ENCODE measurements around the gene PACRG.

PACRG gene

DNA sequence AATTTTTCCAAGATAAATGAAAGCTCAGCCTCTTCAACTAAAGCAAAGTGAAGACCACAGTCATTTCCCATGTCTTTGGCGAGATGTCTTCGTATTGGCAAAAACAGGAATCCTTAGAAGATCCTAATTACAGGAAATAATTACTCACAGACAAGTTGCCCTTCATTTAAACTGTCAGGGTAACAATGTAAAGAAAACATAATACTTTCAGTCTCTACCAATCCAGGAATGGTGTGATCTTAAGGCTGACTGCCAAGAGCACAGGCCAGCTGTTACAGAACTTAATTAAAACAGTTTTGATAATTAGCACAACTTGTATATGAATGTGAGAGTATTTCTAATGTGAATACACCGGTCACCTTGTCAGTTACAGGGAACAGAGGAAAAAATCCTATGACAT is 292.2 kb downstream of the PACRG start:
- no peak for DNase-seq

DNA sequence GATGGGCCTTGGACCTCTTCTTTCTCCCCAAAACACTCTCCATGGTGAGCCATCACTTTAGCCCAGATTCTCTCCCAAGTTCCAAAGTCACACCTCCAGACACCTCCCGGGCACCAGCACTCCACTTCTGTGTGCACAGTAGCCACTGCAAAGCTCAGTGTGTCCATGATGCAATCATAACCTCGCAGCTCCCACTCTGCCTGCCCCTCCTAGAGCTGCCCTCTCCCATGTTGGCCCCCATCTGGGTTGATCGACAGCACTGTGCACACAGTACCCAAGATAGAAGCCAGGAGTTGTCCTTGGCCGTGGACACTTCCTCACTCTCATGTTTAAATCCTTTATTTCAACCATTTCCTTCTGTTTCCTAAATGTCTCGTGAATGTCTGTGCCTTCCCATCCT is 293.3 kb downstream of the PACRG start:
- no peak for DNase-seq

DNA sequence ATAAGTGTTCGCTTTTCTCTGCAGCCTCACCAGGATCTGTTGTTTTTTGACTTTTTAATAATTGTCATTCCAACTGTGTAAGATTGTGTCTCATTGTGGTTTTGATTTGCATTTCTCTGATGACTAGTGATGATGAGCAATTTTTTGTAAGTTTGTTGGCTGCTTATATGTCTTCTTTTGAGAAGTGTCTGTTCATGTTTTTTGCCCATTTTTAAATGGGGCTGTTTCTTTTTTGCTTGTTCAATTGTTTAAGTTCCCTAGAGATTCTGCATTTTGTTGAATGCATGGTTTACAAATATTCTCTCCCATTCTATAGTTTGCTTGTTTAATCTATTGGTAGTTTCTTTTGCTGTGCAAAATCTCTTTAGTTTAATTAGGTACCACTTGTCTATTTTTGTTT is 295.9 kb downstream of the PACRG start:
- DNase-seq = no peak

DNA sequence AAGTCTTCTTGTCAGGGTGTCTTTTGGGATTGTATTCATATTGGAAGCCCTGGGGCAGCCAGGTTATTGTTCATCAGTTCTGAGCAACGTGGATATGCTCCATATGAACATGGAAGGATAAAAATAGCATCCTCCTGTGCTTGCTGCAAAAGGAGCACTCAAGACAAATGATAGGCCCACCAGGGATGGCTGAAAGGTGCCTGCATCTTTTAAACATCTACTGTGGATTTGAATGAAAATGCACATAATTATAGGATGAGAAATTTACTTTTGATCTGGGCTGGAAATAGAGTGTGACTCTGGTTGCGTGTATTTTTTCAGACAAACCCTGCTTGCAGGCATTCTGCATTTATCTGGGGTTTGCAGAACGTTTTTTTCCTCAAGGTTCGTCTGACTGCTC is 299.1 kb downstream of the PACRG start:
- DNase-seq = no peak

DNA sequence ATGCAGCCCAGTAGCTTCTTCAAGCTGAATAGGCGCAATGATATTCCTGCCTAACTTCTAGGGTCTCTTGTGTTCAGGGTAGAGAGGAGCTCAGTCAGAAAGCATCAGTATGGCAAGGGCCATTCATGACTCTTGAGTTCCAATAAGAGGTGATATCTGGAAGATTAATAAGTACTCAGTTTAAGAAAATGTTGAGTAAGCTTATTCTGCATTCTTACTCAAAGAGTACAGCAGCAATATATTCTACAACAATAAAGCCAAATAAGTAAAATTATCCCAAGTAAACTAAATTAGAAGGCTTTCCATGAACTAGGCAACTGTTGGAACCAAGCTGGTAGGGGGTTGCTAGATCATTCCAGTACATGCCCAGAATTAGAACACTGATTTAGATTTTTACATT is 303.2 kb downstream of the PACRG start:
- DNase-seq = no peak

DNA sequence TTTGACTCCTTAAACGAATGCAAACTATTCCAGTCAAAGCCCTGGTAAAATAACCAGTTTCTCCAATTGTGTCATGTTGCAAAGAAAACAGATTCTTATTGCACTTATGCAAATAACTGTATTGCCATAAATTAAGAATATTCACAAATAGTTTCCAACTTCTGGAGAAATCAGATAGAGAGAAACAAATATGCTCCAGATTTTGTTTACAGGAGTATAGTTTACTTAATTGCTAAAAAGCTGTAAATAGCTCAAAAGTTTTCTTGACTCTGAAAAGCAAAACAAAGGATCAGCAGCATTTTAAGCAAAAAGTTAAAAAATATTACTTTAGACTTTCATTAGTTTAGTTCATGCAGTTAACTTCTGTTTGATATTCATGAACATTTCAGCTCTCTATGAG is 304.2 kb downstream of the PACRG start:
- no peak for DNase-seq

DNA sequence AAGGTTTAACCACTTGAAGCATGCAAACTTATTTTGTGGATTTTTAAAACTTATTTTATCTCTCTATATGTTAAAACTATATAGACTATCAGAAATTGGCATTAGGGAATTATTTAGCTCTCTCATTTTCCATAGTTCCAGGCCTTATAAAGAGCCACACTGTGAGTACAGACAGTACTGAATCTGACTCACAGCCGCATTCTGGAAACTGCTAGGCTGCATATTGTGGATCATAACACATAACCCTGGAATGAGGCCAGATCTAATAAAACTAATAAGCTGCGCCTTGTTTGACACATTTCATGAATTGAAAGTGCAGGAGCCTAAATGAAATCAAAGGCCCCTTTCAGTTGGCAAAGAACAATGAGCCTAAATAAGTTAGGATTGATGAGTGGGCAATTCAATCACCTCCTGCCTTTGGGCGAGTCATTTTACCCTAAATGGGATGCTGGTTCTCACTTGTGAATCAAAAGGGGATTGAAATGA is 308.4 kb downstream of the PACRG start:
- no peak for DNase-seq

DNA sequence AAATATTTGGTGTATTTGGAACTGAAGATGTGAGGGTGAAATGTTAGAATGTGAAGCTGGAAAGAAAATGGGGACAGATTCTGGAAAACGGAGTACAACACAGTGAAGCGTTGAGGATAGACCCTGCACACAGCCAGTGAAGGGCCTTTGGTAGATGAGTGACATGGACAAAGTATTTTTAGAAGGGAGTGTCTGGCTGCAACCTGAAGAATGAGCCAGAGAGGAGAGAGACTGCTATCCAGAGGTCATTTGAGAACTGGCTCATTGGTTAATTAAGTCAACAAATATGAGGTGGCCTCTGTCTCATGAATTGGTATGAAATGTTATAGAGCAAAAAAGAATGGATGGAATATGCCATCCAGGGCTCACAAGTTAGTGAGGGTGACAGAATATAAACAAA is 310.5 kb downstream of the PACRG start:
- no peak for DNase-seq

DNA sequence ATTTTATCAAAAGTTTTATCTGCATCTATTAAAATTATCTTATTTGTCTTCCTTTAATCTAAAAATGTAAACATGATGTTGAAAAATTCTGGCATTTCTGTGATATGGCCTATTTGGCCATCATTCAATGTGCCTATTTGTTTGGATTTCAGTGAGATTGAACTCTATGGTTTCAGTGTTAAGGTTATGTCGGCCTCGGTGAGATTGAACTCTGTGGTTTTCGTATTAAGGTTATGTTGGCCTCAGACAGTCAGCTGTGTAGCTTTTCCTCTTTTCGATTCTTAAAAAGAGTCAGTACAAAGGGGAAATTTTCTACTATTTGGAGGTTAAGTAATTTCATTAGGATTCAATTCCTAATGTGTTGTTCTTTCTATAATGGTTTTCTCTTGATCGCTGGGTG is 320.6 kb downstream of the PACRG start:
- DNase-seq = no peak

DNA sequence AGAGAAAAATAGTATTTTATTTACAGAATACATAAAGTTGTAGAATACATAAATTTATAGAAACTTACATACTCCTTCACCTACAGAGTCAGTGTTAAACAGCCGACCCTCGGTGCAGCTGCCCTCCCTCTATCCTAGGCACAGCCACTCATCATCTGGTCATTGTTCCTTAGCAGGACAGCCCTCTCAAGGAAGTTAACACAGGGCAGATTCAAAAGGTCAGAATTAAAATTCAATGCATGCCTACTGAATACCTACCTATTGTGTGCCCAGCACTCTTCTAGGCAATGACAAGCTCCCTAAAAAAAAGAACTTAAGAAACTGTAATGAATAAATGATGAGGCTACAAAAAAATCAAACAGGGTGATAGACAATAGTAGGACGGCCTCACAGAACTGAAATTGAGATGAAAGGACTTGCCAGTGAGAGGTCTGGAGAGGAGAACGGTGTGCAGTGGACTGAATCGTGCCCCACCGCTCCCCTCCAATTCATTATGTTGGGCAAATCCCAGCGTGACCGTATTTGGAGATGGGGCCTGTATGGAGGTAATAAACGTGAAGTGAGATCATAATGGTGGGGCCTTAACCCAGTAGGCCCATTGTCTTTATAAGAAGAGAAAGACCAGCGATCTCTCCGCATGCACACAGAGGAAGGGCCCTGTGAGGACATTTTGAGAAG is 326.0 kb downstream of the PACRG start:
- DNase-seq = no peak

DNA sequence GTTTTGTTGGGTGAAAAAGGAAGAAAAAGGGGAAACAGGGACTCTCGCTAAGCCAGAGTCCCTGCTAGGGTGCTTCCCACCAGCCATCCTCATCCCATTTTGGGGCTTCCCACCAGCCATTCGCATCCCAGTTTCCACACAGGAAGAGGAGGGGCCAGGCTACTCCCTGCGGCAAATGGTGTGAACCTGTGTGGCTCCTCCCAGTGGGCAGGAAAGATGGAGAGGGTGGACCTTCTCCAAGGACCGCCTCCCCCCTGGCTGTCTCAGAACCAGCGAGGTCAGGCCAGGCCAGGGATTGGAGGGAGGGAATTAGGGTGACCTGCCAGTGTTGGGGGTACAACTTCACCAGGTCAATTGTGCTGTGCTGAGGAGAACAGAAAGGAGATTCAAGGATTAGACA is 326.9 kb downstream of the PACRG start:
- no peak for DNase-seq

DNA sequence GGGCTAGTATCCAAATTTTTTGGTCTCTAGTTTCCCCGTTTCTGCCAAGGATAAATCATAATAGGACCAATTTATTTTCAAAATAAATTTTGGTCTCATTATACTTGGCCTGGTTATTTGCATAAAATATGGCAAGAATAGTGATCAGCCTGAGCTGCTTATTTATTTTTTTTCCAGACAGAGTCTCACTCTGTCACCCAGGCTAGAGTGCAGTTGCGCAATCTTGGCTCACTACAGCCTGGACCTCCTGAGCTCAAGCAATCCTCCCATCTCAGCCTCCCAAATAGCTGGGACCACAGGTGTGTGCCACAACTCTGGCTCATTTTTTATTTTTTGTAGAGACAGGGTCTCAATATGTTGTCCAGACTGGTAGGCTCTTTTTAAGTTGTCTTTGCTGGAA is 329.5 kb downstream of the PACRG start:
- DNase-seq = no peak

DNA sequence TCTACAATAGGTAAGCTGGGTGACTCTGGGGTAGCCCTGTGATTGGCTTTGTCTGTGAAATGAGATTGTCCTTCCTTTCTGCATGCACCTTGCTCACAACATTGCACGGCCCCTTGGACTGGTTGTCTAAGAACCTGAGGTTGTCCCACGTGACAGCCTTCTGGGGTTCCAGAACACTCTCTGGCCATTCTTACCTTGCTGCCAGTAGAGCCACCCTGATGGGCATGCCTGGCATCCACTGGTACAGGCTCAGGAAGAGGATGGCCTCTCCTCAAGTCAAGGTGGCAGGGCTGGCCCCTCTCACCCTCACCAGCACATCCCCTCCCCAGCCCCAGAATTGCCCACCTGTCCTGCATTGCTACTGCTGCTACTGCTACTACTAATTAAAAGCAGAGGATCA is 335.0 kb downstream of the PACRG start:
- no peak for DNase-seq

DNA sequence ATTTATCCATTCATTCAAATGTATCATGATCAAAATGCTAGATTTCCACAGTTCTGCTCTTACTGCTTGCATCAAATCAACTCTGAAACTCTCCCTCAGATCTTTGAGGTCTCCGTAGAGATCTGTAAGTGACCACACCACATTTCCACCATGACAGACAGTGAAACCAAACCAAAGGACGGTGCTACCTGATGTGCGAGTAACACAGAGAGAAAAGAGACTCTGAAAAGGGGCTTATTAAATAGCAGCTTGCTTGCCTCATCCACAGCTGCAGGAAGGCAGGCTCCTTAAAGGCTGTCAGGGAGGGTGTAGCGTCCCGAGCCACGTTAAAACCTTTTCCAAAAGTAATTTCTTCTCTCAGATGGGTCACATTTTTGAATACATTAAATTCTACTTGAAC is 335.8 kb downstream of the PACRG start:
- no peak for DNase-seq

DNA sequence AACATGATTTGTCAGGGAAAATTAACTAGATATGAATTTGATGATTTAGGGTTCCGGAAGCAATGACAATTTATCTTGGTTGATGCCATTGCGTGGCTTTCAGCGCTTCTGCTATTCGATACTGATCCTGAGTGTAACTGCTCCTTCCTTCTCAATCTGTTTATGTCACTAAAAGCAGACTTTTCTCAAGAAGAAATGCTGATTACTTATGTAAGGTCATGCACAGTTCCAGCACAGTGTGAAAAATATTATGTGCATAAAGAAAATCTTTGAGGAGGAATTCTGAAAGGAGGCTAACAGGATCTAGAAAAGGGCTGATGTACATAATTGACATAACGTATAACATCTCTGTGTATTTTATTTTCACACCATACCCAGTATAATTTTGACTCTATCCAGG is 336.6 kb downstream of the PACRG start:
- no peak for DNase-seq

DNA sequence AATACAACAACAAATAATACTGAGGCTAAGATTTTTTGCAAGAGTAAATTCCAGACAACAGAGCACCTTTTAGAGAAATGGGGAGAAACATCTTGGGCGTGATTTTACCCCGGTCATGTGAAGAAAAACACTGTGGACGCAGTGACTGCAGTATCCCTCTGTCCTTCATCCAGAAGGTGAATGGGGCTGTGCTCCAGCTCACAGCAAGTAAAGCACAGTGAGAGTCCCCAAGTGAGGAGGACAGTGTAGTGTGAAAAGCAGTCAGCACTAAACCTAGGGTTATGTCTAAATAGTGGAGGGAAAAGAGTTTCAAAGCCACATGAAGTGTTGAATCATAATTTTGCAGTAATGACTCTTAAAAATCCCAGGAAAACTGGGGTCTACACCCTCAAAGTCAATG is 338.4 kb downstream of the PACRG start:
- no peak for DNase-seq

DNA sequence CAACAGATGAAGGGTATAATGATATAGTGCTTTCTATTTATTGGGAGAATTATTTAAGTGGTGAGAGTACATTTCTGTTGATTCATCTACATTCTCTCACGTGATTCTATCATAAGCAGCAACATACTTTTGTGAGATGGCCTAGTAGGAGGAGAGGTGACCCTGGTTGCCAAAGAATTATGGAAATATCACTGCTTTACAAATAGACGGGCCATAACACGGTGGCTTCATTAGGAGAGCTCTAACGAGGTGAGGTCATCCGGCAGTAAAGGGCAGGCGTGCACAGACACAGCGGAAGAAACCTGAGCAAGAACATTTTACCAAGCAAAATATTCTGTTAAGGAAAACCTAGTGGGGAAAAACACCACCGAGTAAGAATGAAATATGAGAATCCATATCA is 349.4 kb downstream of the PACRG start:
- DNase-seq = no peak

DNA sequence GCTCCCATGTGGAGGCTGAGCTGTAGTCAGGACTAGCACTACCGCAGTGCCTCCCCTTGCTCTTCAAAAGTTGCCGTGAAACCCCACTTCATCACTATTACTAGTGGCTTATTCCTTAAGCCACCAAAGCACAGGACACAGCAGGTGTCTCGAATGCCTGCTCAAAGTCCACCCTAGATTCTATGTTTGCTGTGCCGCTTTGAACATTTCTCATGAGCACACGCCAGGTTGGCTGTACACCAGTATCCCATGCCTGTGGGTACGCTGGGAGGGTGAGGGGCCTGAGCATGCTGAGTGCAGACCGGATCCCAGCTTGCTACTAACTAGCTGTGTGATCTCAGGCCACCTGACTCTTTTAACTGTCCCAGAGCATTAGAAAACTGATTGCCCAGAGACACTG is 350.9 kb downstream of the PACRG start:
- DNase-seq = no peak

DNA sequence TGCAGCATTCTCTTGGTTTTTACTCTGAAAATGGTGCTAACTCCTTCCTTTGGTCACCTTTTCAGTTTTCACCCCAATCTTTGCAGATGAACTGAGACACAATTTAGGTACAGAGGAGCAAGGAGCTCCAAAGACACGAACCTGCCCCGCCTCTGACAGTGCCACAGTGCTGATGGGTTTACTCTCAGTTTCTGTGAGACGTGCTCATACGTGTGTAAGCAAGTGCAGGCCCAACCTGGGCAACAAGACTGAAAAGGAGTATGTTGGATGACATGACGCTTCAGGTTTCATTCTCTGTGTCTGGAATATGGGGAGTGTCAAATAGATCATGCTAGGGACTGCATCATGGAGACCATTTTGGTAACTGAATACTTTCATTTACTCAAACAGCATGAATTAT is 352.5 kb downstream of the PACRG start:
- no peak for DNase-seq

DNA sequence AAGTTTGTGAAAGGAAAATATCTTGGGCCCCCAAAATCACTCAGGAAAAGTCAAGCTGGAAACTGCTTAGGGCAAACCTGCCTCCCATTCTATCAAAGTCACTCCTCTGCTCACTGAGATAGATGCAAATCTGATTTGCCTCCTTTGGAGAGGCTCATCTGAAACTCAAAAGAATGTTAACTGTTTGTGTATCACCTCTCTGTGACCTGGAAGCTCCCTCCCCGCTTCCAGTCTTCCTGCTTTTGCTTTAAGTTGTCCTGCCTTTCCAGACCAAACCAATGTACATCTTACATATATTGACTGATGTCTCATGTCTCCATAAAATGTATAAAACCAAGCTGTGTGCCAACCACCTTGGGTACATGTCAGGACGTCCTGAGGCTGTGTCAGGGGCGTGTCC is 355.4 kb downstream of the PACRG start:
- no peak for DNase-seq

DNA sequence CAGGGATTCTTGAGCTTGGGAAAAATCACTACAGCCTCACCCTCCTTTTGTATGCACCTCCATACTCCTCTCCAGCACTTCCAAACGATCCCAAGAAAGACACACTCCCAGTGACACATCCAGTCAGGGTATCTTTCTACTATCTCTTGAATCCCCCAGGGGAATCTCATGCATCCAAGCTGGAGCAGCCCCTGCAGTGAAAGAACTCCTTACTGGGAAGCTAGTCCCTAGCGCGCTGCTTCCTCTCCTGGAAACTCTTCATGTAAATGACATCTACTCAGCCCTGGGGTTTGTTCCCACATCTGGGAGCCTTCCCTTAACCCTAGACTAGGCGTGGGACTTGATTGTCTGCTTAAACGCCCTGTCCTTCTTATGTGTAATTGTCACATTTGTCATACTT is 357.7 kb downstream of the PACRG start:
- DNase-seq = no peak

DNA sequence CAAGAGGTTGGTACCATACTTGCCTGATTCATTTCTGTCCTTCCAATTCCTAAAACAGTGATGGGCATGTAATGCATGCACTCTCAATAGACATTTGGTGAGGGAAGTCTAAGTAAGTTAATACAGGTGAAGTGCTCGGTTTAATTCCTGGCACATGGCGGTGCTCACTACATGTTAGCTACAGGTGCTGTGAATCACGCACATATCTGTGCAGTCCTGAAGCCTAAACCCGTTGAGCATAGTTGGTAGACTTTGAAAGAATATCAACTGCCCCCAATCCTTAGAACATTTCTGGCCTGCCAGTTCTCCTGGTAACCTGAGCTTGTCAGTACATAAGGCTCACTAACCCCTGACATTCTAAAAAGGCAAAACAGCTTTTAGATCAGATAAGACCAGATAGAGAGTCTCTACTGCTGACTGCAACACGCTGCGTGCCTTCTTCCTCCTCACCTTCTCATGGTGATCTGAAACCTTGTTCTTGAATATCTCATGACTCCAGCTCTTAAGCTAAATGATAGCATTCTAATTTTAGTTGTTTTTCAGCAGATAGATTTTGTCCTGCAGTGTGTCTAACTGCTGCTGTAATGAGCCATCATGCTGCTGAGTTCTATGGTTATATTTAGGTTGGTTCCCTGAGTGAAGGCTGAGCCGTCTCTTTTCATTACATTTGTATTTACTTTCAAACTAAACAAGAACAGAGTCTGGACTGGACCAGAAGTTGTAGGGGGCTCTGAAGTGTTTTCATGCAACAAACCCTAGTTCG is 358.3 kb downstream of the PACRG start:
- DNase-seq = no peak

DNA sequence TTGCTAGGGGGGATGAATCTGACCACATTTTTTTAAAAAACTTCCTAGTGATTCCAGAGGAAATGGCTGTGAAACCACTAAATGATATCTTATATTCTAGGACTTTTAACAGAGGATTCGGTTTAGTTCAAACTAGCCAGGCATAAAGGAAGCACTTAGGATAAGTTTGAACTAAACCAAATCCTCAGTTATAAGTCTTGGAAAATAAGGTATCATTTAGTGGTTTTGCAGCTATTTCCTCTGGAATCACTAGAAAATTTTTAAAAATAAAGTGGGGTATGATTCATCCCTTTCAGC is 358.8 kb downstream of the PACRG start:
- DNase-seq = no peak

DNA sequence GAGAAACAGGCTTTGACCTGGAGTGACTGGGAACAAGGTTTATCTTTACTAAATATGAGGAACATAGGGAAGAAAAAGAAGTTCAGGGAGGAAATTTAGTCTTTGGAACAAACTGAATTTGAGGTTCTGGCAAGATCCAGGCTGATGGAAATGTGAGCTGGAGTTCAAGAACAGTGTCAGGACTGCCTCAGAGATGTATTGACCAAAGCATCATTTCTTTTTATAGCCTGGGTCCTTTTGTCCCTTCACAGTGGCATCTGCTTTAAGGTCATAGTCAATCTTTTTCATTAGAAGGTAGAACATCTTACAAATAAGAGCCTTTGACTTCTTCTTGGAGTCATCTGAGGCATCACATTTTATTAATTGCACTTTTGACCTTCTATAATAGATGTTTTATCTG is 360.2 kb downstream of the PACRG start:
- no peak for DNase-seq

DNA sequence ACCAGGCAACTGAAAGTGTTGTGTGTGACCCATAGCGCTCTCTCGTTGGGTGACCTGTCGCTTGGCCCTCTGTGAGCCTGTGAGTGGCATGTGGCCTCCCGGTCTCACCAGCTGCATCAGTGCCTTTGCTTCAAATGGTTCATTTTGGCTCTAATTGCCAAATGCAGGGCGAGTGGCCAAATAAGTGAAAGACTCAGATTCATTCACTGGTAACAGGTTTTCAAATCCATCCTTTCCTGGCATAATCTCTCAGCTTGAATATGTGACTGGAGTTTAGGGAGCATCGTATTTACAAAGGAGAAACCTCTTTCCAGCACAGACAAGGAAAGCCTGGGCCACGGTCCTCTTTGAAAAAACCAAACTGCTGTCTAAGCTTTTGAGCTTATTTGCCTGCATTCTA is 365.1 kb downstream of the PACRG start:
- no peak for DNase-seq
